Measurements from ENCODE around the gene HYAL3. TPM values are rescaled to one million over a fixed set of nuclear protein-coding genes. Genes with fewer than 3 reads are reported as not detected.

The HYAL3 gene
- total and polyA plus RNA-seq, 2 experiments from 2014 or later, result 2.4 to 7.1 TPM

GRCh38 chr3:50297384-50297775 lies 1.8 kb downstream of the HYAL3 start (continued):
- TF ChIP-seq ZNF462 (CRISPR knock-in tag; IDR thresholded peaks at IDR 0.05) (no peak), EZH2phosphoT487 (IDR thresholded peaks at IDR 0.05; ENCODE audit: unreplicated experiment) (no peak), EZH2 (IDR thresholded peaks at IDR 0.05; ENCODE audit: low read depth, unreplicated experiment) (no peak), STAT1 (IDR thresholded peaks at IDR 0.05; ENCODE audit: unreplicated experiment) (no peak), POLR2AphosphoS5 (IDR thresholded peaks at IDR 0.05; ENCODE audit: low read depth) (no peak)

GRCh38 chr3:50296721-50297383 lies 2.4 kb downstream of the HYAL3 start:
- Mint-ChIP-seq H3K4me1 (peaks cover 20% of the 10 kb centered on the region), H3K27me3 (ENCODE audit: insufficient read depth, low read depth, poor library complexity) (peaks cover 25% of the 10 kb centered on the region), H3K27ac (no peak overlapping the region), H3K36me3 (ENCODE audit: low read depth) (no peaks in the 10 kb centered on the region), H3K4me3 (no peak overlapping the region), H3K9me3 (no peaks in the 10 kb centered on the region)
- no peak overlapping the region for H3K4me3 ChIP-seq
- ATAC-seq (no peak), DNase-seq (ENCODE audit: low spot score) (no peak)
- peaks cover 9% of the 10 kb centered on the region for H3F3A ChIP-seq (replicated peaks; ENCODE audit: low read depth)
- no peaks in the 10 kb centered on the region for H3K27me3 ChIP-seq (ENCODE audit: insufficient read depth)
- H3K4me1 ChIP-seq (ENCODE audit: insufficient read depth), result peaks cover 16% of the 10 kb centered on the region
- no peaks in the 10 kb centered on the region for H3K36me3 ChIP-seq (ENCODE audit: insufficient read depth)
- H4K20me1 ChIP-seq (replicated peaks; ENCODE audit: insufficient read depth), result no peaks in the 10 kb centered on the region
- no peak overlapping the region for H3K27ac ChIP-seq (ENCODE audit: low read depth)
- no peak overlapping the region for H2AFZ ChIP-seq
- no peak overlapping the region for H3K4me2 ChIP-seq
- H3K9me2 ChIP-seq (ENCODE audit: insufficient read depth), result no peaks in the 10 kb centered on the region
- H3K79me2 ChIP-seq (replicated peaks; ENCODE audit: insufficient read depth), result peaks cover 1% of the 10 kb centered on the region
- no peak for TF ChIP-seq ZNF462 (CRISPR knock-in tag; IDR thresholded peaks at IDR 0.05)
- TF ChIP-seq POLR2AphosphoS5 (IDR thresholded peaks at IDR 0.05; ENCODE audit: low read depth), result no peak
- no peak for TF ChIP-seq EZH2phosphoT487 (IDR thresholded peaks at IDR 0.05; ENCODE audit: unreplicated experiment)
- TF ChIP-seq CREB1 (CRISPR knock-in tag; IDR thresholded peaks at IDR 0.05; ENCODE audit: low read depth), result no peak
- no peak for TF ChIP-seq NANOG (IDR thresholded peaks at IDR 0.05; ENCODE audit: borderline replicate concordance)
- TF ChIP-seq EZH2 (IDR thresholded peaks at IDR 0.05; ENCODE audit: low read depth, unreplicated experiment), result no peak
- no peak for TF ChIP-seq ZNF114 (CRISPR knock-in tag; IDR thresholded peaks at IDR 0.05)

All from GM23338 (cell line).